Tibial nerve (tissue), 4 donors: Measurements from ENCODE around the gene NPHP1. TPM values are rescaled to one million over a fixed set of nuclear protein-coding genes. Genes with fewer than 3 reads are reported as not detected.

Experiments
- DNase-seq, 2 donors: peaks; one replicate each; pipeline ENCODE4 v3.0.0-alpha.2; 2019; ENCODE audit warnings: low spot score in 2 of 2
- H3K27ac ChIP-seq, 4 donors: fragments of 200-600 bp; sonication (generic) in 3 of 4; one replicate each; pipeline ENCODE4 v1.5.1; 2017 to 2019; ENCODE audit warnings: mild to moderate bottlenecking in 1 of 4
- H3K27me3 ChIP-seq, 2 donors: fragments of 200-600 bp; sonication (generic) in 1 of 2; one replicate each; pipeline versions ENCODE4 v1.5.1 to v1.6.0; 2017 to 2019
- H3K36me3 ChIP-seq, 3 donors: fragments of 200-600 bp; sonication (generic); one replicate each; pipeline ENCODE4 v1.5.1; 2018 to 2019
- H3K4me1 ChIP-seq, 4 donors: fragments of 200-600 bp; sonication (generic) in 3 of 4; one replicate each; pipeline ENCODE4 v1.5.1; 2017 to 2019
- H3K4me3 ChIP-seq, 4 donors: fragments of 200-600 bp; sonication (generic) in 3 of 4; one replicate each; pipeline ENCODE4 v1.5.1; 2017 to 2019; ENCODE audit warnings: mild to moderate bottlenecking in 1 of 4, moderate library complexity in 1 of 4
- H3K9me3 ChIP-seq, 4 donors: fragments of 200-600 bp; sonication (generic) in 3 of 4; one replicate each; pipeline ENCODE4 v1.5.1; 2017 to 2019
- CTCF ChIP-seq, 5 experiments: fragments of 200-600 bp in 3 of 5; fragments of 450-650 bp in 2 of 5; sonication (generic) in 3 of 5; IDR thresholded peaks; one replicate each; pipeline ENCODE4 v1.5.1; 2016 to 2019; ENCODE audit warnings: antibody characterized with exemption in 5 of 5, mild to moderate bottlenecking in 3 of 5, moderate library complexity in 2 of 5
- EP300 ChIP-seq, 2 donors: sonication (generic); formaldehyde crosslinking; IDR thresholded peaks; one replicate each; pipeline ENCODE4 v1.6.1; 2017; ENCODE audit warnings: antibody characterized with exemption in 2 of 2, mild to moderate bottlenecking in 1 of 2
- POLR2A ChIP-seq, 2 donors: fragments of 450-650 bp; IDR thresholded peaks; one replicate each; pipeline ENCODE4 v1.6.1; 2017; ENCODE audit warnings: antibody characterized with exemption in 2 of 2, mild to moderate bottlenecking in 2 of 2, moderate library complexity in 2 of 2
- WGBS, 2 donors: methylation state at CpG; one replicate each; pipeline ENCODE4 v1.1.5; 2018; 5-methylcytosine and 5-hydroxymethylcytosine counted together
- total RNA-seq, 4 donors: library from RNA; depleted of rRNA; stranded (reverse); fragments of >200 nt; gene quantifications; one replicate each; pipeline ENCODE4 v1.1.0, GENCODE V29; 2016

Gene NPHP1
- total RNA-seq, 4 donors from 2014 or later, result 3.5 to 8.7 (median 5.9) TPM

GRCh38 chr2:110143982-110144381 is 60.8 kb downstream of the NPHP1 start:
- no peak for DNase-seq
- Histone ChIP-seq H3K27me3 (no peaks in the 10 kb centered on the region), H3K4me3 (no peak overlapping the region), H3K4me1 (no peaks in the 10 kb centered on the region), H3K27ac (no peak overlapping the region), H3K36me3 (peaks cover 0 to 37% (median 0%) of the 10 kb centered on the region in 3 donors), H3K9me3 (no peaks in the 10 kb centered on the region)
- no peak for TF ChIP-seq POLR2A (IDR thresholded peaks at IDR 0.05)
- no peak for TF ChIP-seq EP300 (IDR thresholded peaks at IDR 0.05)
- no peak for TF ChIP-seq CTCF (IDR thresholded peaks at IDR 0.05)

DNA sequence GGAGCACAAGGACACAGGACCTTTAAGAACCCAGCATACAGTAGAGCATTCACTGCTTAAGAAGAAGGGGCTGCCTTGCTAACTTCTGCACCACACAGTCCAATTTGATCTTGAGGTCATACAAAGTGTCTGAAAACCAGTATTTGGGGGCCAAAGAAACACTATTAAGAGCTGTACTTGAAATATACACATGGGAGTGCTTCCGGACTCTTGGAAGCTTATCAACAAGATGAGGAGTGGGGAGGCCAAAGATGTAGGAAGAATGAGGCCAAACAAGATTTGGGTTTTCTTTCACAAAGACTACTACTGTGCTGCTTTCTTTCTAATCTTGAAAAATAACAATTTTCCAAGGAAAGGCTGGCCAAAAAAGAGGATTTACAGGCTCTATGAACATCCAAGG is 64.4 kb downstream of the NPHP1 start:
- Histone ChIP-seq H3K4me1 (no peaks in the 10 kb centered on the region), H3K9me3 (no peaks in the 10 kb centered on the region), H3K27ac (no peak overlapping the region), H3K4me3 (no peak overlapping the region), H3K36me3 (peaks cover 0 to 37% (median 0%) of the 10 kb centered on the region in 3 donors), H3K27me3 (no peaks in the 10 kb centered on the region)
- no peak for TF ChIP-seq CTCF (IDR thresholded peaks at IDR 0.05)
- TF ChIP-seq EP300 (IDR thresholded peaks at IDR 0.05), result no peak
- TF ChIP-seq POLR2A (IDR thresholded peaks at IDR 0.05), result no peak
- no peak for DNase-seq
- 33 to 42% methylated on average over 1 of the region's 1 CpG for WGBS, 2 donors

DNA sequence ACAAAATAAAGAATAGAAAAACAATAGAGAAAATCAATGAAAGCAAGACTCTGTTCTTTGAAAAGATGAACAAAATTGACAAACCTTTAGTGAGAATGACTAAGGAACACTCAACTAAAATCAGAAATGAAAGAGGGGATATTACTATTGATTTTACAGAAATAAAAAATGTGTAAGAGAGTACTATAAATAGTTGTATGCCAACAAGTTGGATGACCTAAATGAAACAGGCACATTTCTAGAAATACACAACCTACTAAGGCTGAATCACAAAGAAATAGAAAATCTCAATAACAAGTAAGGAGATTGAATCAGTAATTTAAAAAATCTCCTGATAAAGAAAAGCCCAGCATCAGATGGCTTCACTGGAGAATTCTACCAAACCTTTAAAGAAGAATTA is 70.8 kb downstream of the NPHP1 start:
- peaks cover 0 to 22% (median 0%) of the 10 kb centered on the region in 3 donors for H3K36me3 ChIP-seq

DNA sequence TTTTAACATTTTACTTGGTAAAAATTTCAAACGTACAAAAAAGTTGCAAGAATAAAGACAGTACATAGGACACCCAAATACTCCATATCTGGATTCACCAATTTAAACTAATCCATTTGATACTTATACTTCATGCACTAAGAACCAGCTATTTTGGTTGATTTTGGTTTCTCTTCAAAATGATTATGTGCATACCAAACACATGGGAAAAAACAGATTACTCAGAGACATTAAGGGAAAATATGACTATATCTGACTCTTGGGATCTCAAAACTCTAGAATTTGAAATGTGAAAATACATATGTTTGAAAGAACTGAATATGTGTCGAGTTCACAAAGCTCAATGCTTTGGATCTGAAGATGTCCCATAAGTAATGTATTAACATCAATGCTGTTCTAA is 73.6 kb downstream of the NPHP1 start:
- Histone ChIP-seq H3K4me1 (no peaks in the 10 kb centered on the region), H3K27me3 (no peaks in the 10 kb centered on the region), H3K27ac (no peak overlapping the region), H3K9me3 (peaks cover 0 to 21% (median 0%) of the 10 kb centered on the region in 4 donors), H3K36me3 (peaks cover 0 to 39% (median 0%) of the 10 kb centered on the region in 3 donors), H3K4me3 (no peak overlapping the region)
- WGBS, 2 donors, result 91 to 94% methylated on average over 2 of the region's 2 CpGs
- DNase-seq, result no peak
- TF ChIP-seq POLR2A (IDR thresholded peaks at IDR 0.05), result no peak
- TF ChIP-seq CTCF (IDR thresholded peaks at IDR 0.05), result no peak
- TF ChIP-seq EP300 (IDR thresholded peaks at IDR 0.05), result no peak

More for the DNA sequence above, 70.8 kb downstream of the NPHP1 start:
- TF ChIP-seq CTCF (IDR thresholded peaks at IDR 0.05), result no peak
- no peak for TF ChIP-seq POLR2A (IDR thresholded peaks at IDR 0.05)
- TF ChIP-seq EP300 (IDR thresholded peaks at IDR 0.05), result no peak
- no peak for DNase-seq
- Histone ChIP-seq H3K27ac (no peak overlapping the region), H3K27me3 (no peaks in the 10 kb centered on the region), H3K4me1 (no peaks in the 10 kb centered on the region), H3K4me3 (no peak overlapping the region), H3K9me3 (peaks cover 0 to 21% (median 0%) of the 10 kb centered on the region in 4 donors)

GRCh38 chr2:110130757-110131156 is 74.1 kb downstream of the NPHP1 start:
- Histone ChIP-seq H3K27ac (no peak overlapping the region), H3K9me3 (peaks cover 0 to 21% (median 0%) of the 10 kb centered on the region in 4 donors), H3K36me3 (peaks cover 0 to 39% (median 0%) of the 10 kb centered on the region in 3 donors), H3K4me1 (no peaks in the 10 kb centered on the region), H3K27me3 (no peaks in the 10 kb centered on the region), H3K4me3 (no peak overlapping the region)
- WGBS, 2 donors, result 94 to 96% methylated on average over 2 of the region's 2 CpGs
- TF ChIP-seq CTCF (IDR thresholded peaks at IDR 0.05) (no peak), EP300 (IDR thresholded peaks at IDR 0.05) (no peak), POLR2A (IDR thresholded peaks at IDR 0.05) (no peak)
- DNase-seq, result no peak
